SK-N-SH (cell line): Measurements from ENCODE around the gene WDR62. TPM values are rescaled to one million over a fixed set of nuclear protein-coding genes. Genes with fewer than 3 reads are reported as not detected.

ENCODE experiments used
- CTCF ChIA-PET: fragments of 300-600, 350-600 bp; formaldehyde crosslinking; extraction: SDS; loops from one replicate; lab custom pipeline; 2021; lab: Yijun Ruan, JAX
- POLR2A ChIA-PET: fragments of 350-600 bp; sonication (Branson Sonifier 250); formaldehyde crosslinking; extraction: SDS; loops from one replicate; lab custom pipeline; 2020; ENCODE audit warnings: antibody characterized with exemption, inconsistent platforms; lab: Yijun Ruan, JAX
- DNase-seq: peaks from one replicate; pipeline ENCODE4 v3.0.0; 2012
- H2AFZ ChIP-seq: fragments of 200-600 bp; sonication (generic); 2 replicates; pipeline ENCODE4 v1.8.1; 2016; ENCODE audit warnings: antibody characterized with exemption, mild to moderate bottlenecking, low read depth
- H3F3A ChIP-seq: fragments of 200-600 bp; sonication (generic); replicated peaks from 2 replicates; pipeline ENCODE3; 2016; ENCODE audit warnings: antibody characterized with exemption, mild to moderate bottlenecking; ENCODE audit not compliant: insufficient read depth
- H3K27ac ChIP-seq, 2 experiments: fragments of 200-500 bp in 1 of 2; fragments of 200-600 bp in 1 of 2; sonication (Bioruptor generic) in 1 of 2; sonication (generic), shearing (Covaris generic) in 1 of 2; 2 replicates each; pipeline versions ENCODE4 v1.5.1 to v1.6.1; 2014 to 2016; ENCODE audit warnings: low read depth in 2 of 2, inconsistent platforms in 1 of 2, low read length in 1 of 2, mild to moderate bottlenecking in 1 of 2, mixed read lengths in 1 of 2
- H3K27me3 ChIP-seq: fragments of 200-600 bp; sonication (generic), shearing (Covaris generic); 2 replicates; pipeline ENCODE4 v1.6.1; 2016; ENCODE audit warnings: mixed run types; ENCODE audit not compliant: insufficient read depth
- H3K36me3 ChIP-seq, 2 experiments: fragments of 200-500 bp in 1 of 2; fragments of 200-600 bp in 1 of 2; sonication (Bioruptor generic) in 1 of 2; sonication (generic) in 1 of 2; replicated peaks in 1 of 2; 2 replicates each; pipeline versions ENCODE3 to v1.5.1; 2014 to 2016; ENCODE audit warnings: low read length in 1 of 2, mild to moderate bottlenecking in 1 of 2; ENCODE audit not compliant: insufficient read depth in 2 of 2, control insufficient read depth in 1 of 2
- H3K4me1 ChIP-seq, 2 experiments: fragments of 200-500 bp in 1 of 2; fragments of 200-600 bp in 1 of 2; sonication (Bioruptor generic) in 1 of 2; sonication (generic), shearing (Covaris generic) in 1 of 2; 2 replicates each; pipeline versions ENCODE4 v1.5.1 to v1.6.1; 2014 to 2016; ENCODE audit warnings: low read depth in 1 of 2, low read length in 1 of 2, mixed run types in 1 of 2; ENCODE audit not compliant: insufficient read depth in 2 of 2, control insufficient read depth in 1 of 2
- H3K4me2 ChIP-seq: fragments of 200-600 bp; sonication (generic), shearing (Covaris generic); 2 replicates; pipeline ENCODE4 v1.6.1; 2017; ENCODE audit warnings: mixed run types
- H3K4me3 ChIP-seq, 2 experiments: fragments of 200-500 bp in 1 of 2; fragments of 200-600 bp in 1 of 2; sonication (Bioruptor generic) in 1 of 2; sonication (generic), shearing (Covaris generic) in 1 of 2; 2 replicates each; pipeline versions ENCODE4 v1.5.1 to v1.8.1; 2014 to 2016; ENCODE audit warnings: low read depth in 2 of 2, inconsistent platforms in 1 of 2, low read length in 1 of 2, mild to moderate bottlenecking in 1 of 2, mixed read lengths in 1 of 2, moderate library complexity in 1 of 2
- H3K79me2 ChIP-seq: fragments of 200-600 bp; sonication (generic); 2 replicates; pipeline ENCODE4 v1.8.1; 2017; ENCODE audit warnings: mild to moderate bottlenecking; ENCODE audit not compliant: insufficient read depth
- H3K9ac ChIP-seq: fragments of 200-600 bp; sonication (generic); 2 replicates; pipeline ENCODE4 v1.6.1; 2017; ENCODE audit warnings: mixed run types
- H3K9me2 ChIP-seq: fragments of 200-600 bp; sonication (generic); 2 replicates; pipeline ENCODE4 v1.6.1; 2017; ENCODE audit warnings: mixed run types
- H3K9me3 ChIP-seq: fragments of 200-600 bp; sonication (generic); 2 replicates; pipeline ENCODE4 v1.6.1; 2017; ENCODE audit warnings: mixed run types, mild to moderate bottlenecking, moderate library complexity
- H4K20me1 ChIP-seq: fragments of 200-600 bp; sonication (generic); 2 replicates; pipeline ENCODE4 v1.6.1; 2017; ENCODE audit warnings: mild to moderate bottlenecking, mixed run types; ENCODE audit not compliant: insufficient read depth
- CHD2 ChIP-seq: fragments of 150-350 bp; IDR thresholded peaks from 2 replicates; pipeline ENCODE4 v1.6.1; 2018; ENCODE audit warnings: low read length; ENCODE audit not compliant: partially characterized antibody
- ELF1 ChIP-seq: IDR thresholded peaks from 2 replicates; pipeline ENCODE4 v1.4.0; 2012
- EP300 ChIP-seq, 2 experiments: IDR thresholded peaks; 2 replicates each; pipeline versions ENCODE4 v1.4.0 to v1.6.1; 2012; ENCODE audit warnings: borderline replicate concordance in 1 of 2, low read depth in 1 of 2, low read length in 1 of 2
- EZH2phosphoT487 ChIP-seq: fragments of 200-600 bp; sonication (generic); IDR thresholded peaks from 2 replicates; pipeline ENCODE4 v1.6.1; 2017; ENCODE audit warnings: low read depth, mixed run types, mild to moderate bottlenecking, antibody characterized with exemption, moderate library complexity, borderline replicate concordance
- GABPA ChIP-seq: IDR thresholded peaks from 2 replicates; pipeline ENCODE4 v1.4.0; 2012; ENCODE audit warnings: low read depth, mild to moderate bottlenecking
- GATA2 ChIP-seq: sonication (generic); formaldehyde crosslinking; IDR thresholded peaks from 2 replicates; pipeline ENCODE4 v1.5.0; 2020; ENCODE audit warnings: mild to moderate bottlenecking, missing genetic modification reagents
- IRF3 ChIP-seq: fragments of 150-350 bp; IDR thresholded peaks from 2 replicates; pipeline ENCODE4 v1.6.1; 2016; ENCODE audit warnings: mild to moderate bottlenecking, low read depth, low read length
- MXI1 ChIP-seq: IDR thresholded peaks from 2 replicates; pipeline ENCODE4 v1.6.1; 2012; ENCODE audit warnings: mild to moderate bottlenecking, low read depth, low read length, improper control_type of control experiment
- NFIC ChIP-seq: IDR thresholded peaks from 2 replicates; pipeline ENCODE4 v1.4.0; 2012; ENCODE audit warnings: borderline replicate concordance
- NRF1 ChIP-seq: IDR thresholded peaks from 2 replicates; pipeline ENCODE4 v1.6.1; 2012; ENCODE audit warnings: low read depth, mild to moderate bottlenecking, low read length
- POLR2AphosphoS5 ChIP-seq: IDR thresholded peaks from 2 replicates; pipeline ENCODE4 v1.6.1; 2012; ENCODE audit warnings: low read depth, low read length
- RXRA ChIP-seq: IDR thresholded peaks from 2 replicates; pipeline ENCODE4 v1.4.0; 2012; ENCODE audit warnings: low read depth, mild to moderate bottlenecking, borderline replicate concordance
- TCF12 ChIP-seq: IDR thresholded peaks from 2 replicates; pipeline ENCODE4 v1.4.0; 2012
- TEAD4 ChIP-seq: IDR thresholded peaks from 2 replicates; pipeline ENCODE4 v1.4.0; 2012; ENCODE audit warnings: mild to moderate bottlenecking, borderline replicate concordance; ENCODE audit not compliant: insufficient read depth
- USF2 ChIP-seq: fragments of 150-350 bp; IDR thresholded peaks from 2 replicates; pipeline ENCODE4 v1.6.1; 2017; ENCODE audit warnings: antibody characterized with exemption, low read length, low read depth, borderline replicate concordance
- ZBTB33 ChIP-seq: IDR thresholded peaks from 2 replicates; pipeline ENCODE4 v1.4.0; 2012; ENCODE audit warnings: low read depth, borderline replicate concordance
- WGBS: methylation state at CpG from one replicate; pipeline ENCODE4 v1.1.6; 2017; ENCODE audit warnings: low lambda C conversion rate; 5-methylcytosine and 5-hydroxymethylcytosine counted together
- polyA plus RNA-seq, 3 experiments: library from polyadenylated mRNA; depleted of rRNA; stranded (reverse); fragments of >200 nt; gene quantifications; 2 replicates each; pipeline ENCODE4 v1.2.3, GENCODE V29; 2012
- TF ChIP-seq, protein P1 (sequence below): IDR thresholded peaks from 2 replicates; pipeline ENCODE4 v1.4.0; 2012; ENCODE audit warnings: low read depth

WDR62 gene
- polyA plus RNA-seq, 1 of the 3 experiments (the other 2 are of a cell fraction), result 5.3 TPM

GRCh38 chr19:36099166-36099785 lies 44.6 kb downstream of the WDR62 start:
- DNase-seq, result no peak
- CTCF ChIA-PET, result no interaction called here
- H3K36me3 ChIP-seq, result peaks cover 0 to 3% of the 10 kb centered on the region in 2 experiments
- H3K27me3 ChIP-seq, result no peaks in the 10 kb centered on the region
- no peak overlapping the region for H2AFZ ChIP-seq
- H3K27ac ChIP-seq, result no peak overlapping the region
- H3K9ac ChIP-seq, result no peak overlapping the region
- H3K4me2 ChIP-seq, result no peak overlapping the region
- TF ChIP-seq GABPA, result no peak
- no peak for TF ChIP-seq EZH2phosphoT487
- TF ChIP-seq EP300 (IDR thresholded peaks at IDR 0.05; ENCODE audit: borderline replicate concordance in 1 of 2, low read depth in 1 of 2, low read length in 1 of 2), result no peak
- no peaks in the 10 kb centered on the region for H3K9me3 ChIP-seq
- H3K79me2 ChIP-seq, result no peaks in the 10 kb centered on the region
- H3K4me1 ChIP-seq, result no peaks in the 10 kb centered on the region
- WGBS, result 78% methylated on average over 10 of the region's 19 CpGs
- no peaks in the 10 kb centered on the region for H3K9me2 ChIP-seq
- POLR2A ChIA-PET, result no interaction called here
- H4K20me1 ChIP-seq, result no peaks in the 10 kb centered on the region
- H3K4me3 ChIP-seq, result no peak overlapping the region
- no peaks in the 10 kb centered on the region for H3F3A ChIP-seq

DNA sequence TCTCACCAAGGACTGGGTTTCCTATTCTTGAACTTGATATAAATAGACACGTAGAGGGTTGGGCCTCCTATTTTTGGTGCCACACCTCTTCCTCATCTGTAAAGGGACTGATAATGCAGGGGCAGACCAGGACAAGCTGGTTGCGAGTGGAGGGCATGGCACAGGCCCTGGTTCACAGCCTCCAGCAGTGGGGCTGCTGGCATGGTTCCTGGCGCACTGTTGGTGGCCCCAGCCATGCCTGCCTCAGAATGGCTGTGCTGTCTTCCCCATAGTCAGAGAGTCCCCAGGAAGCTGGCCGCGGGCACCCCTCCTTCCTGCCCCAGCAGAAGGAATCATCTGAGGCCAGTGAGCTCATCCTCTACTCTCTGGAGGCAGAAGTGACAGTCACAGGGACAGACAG lies 45.8 kb downstream of the WDR62 start:
- no peak overlapping the region for H3K27ac ChIP-seq
- H3K4me2 ChIP-seq, result no peak overlapping the region
- ChIA-PET CTCF (no interaction called here), POLR2A (no interaction called here)
- no peaks in the 10 kb centered on the region for H3K79me2 ChIP-seq
- no peak overlapping the region for H2AFZ ChIP-seq
- no peaks in the 10 kb centered on the region for H3K9me3 ChIP-seq
- H3K27me3 ChIP-seq, result no peaks in the 10 kb centered on the region
- H3F3A ChIP-seq, result no peaks in the 10 kb centered on the region
- H3K4me3 ChIP-seq, result no peak overlapping the region
- H3K9me2 ChIP-seq, result no peaks in the 10 kb centered on the region
- H3K9ac ChIP-seq, result no peak overlapping the region
- TF ChIP-seq IRF3, result no peak
- TF ChIP-seq ELF1, result no peak
- TF ChIP-seq NFIC, result no peak
- no peak for TF ChIP-seq ZBTB33
- TF ChIP-seq, protein P1, sequence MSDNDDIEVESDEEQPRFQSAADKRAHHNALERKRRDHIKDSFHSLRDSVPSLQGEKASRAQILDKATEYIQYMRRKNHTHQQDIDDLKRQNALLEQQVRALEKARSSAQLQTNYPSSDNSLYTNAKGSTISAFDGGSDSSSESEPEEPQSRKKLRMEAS, result no peak
- no peak for TF ChIP-seq MXI1
- no peak for TF ChIP-seq NRF1
- no peak for TF ChIP-seq GATA2 (CRISPR knock-in tag)
- no peak for TF ChIP-seq EP300 (IDR thresholded peaks at IDR 0.05; ENCODE audit: borderline replicate concordance in 1 of 2, low read depth in 1 of 2, low read length in 1 of 2)
- no peak for TF ChIP-seq EZH2phosphoT487
- no peak for TF ChIP-seq CHD2
- TF ChIP-seq USF2, result no peak
- no peak for TF ChIP-seq TEAD4
- no peak for TF ChIP-seq RXRA
- no peak for TF ChIP-seq TCF12
- no peak for TF ChIP-seq POLR2AphosphoS5
- H3K36me3 ChIP-seq, result peaks cover 3 to 5% of the 10 kb centered on the region in 2 experiments
- no peaks in the 10 kb centered on the region for H4K20me1 ChIP-seq
- no peaks in the 10 kb centered on the region for H3K4me1 ChIP-seq
- DNase-seq, result no peak
- 92% methylated on average over 5 of the region's 5 CpGs for WGBS
